PC-9 (cell line): ENCODE data around the gene C1orf105.
"Not testable (repeated sequence)": the region's sequence is repeated elsewhere in the genome, so short reads cannot be mapped to it uniquely, and the experiment has no call there.

Source experiments
- EZH2 ChIP-seq: fragments of 200-600 bp; sonication (generic); IDR thresholded peaks from 2 replicates; pipeline ENCODE4 v1.8.0; 2017; ENCODE audit warnings: antibody characterized with exemption, low read depth
- TF ChIP-seq, protein P1 (sequence below): fragments of 200-600 bp; sonication (generic); conservative IDR thresholded peaks from 2 replicates; pipeline ENCODE4 v1.6.1; 2017; ENCODE audit warnings: mixed run types, antibody characterized with exemption, mild to moderate bottlenecking, moderate library complexity

GRCh38 chr1:172437183-172437582, 16.7 kb downstream of the C1orf105 start:
- TF ChIP-seq, protein P1, sequence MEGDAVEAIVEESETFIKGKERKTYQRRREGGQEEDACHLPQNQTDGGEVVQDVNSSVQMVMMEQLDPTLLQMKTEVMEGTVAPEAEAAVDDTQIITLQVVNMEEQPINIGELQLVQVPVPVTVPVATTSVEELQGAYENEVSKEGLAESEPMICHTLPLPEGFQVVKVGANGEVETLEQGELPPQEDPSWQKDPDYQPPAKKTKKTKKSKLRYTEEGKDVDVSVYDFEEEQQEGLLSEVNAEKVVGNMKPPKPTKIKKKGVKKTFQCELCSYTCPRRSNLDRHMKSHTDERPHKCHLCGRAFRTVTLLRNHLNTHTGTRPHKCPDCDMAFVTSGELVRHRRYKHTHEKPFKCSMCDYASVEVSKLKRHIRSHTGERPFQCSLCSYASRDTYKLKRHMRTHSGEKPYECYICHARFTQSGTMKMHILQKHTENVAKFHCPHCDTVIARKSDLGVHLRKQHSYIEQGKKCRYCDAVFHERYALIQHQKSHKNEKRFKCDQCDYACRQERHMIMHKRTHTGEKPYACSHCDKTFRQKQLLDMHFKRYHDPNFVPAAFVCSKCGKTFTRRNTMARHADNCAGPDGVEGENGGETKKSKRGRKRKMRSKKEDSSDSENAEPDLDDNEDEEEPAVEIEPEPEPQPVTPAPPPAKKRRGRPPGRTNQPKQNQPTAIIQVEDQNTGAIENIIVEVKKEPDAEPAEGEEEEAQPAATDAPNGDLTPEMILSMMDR = not testable (repeated sequence)
- not testable (repeated sequence) for TF ChIP-seq EZH2
